Activated CD8-positive, alpha-beta T cell treated with anti-CD3 and anti-CD28 coated beads for 36 hours (primary cell): Measurements from ENCODE around the gene PAK1. TPM values are rescaled to one million over a fixed set of nuclear protein-coding genes. Genes with fewer than 3 reads are reported as not detected.
"Not testable (repeated sequence)": the region's sequence is repeated elsewhere in the genome, so short reads cannot be mapped to it uniquely, and the experiment has no call there.

Experiments used
- ATAC-seq: fragments of 200-7000 bp; cut with Tn5 transposase; one replicate; pipeline ENCODE4 v1.10.0; 2021; ENCODE audit warnings: mild to moderate bottlenecking, moderate library complexity
- CTCF ChIA-PET: fragments of 350-600 bp; sonication (Branson Sonifier 250); formaldehyde crosslinking; loops from one replicate; lab custom pipeline; 2021; ENCODE audit warnings: antibody characterized with exemption; lab: Charles Lee
- POLR2A ChIA-PET: fragments of 350-600 bp; sonication (Branson Sonifier 250); formaldehyde crosslinking; loops from one replicate; lab custom pipeline; 2021; ENCODE audit warnings: antibody characterized with exemption; lab: Charles Lee
- DNase-seq: peaks from one replicate; pipeline ENCODE4 v3.0.0-alpha.2; 2020
- H3K27ac Mint-ChIP-seq: one replicate; pipeline ENCODE4 v1.8.0; 2021; ENCODE audit warnings: mild to moderate bottlenecking, mixed read lengths
- H3K27me3 Mint-ChIP-seq: one replicate; pipeline ENCODE4 v1.8.0; 2021; ENCODE audit warnings: mixed read lengths
- H3K36me3 Mint-ChIP-seq: one replicate; pipeline ENCODE4 v1.8.0; 2021; ENCODE audit warnings: low read depth, mixed read lengths
- H3K4me1 Mint-ChIP-seq: one replicate; pipeline ENCODE4 v1.8.0; 2021; ENCODE audit warnings: low read depth, mixed read lengths
- H3K4me3 Mint-ChIP-seq: one replicate; pipeline ENCODE4 v1.8.0; 2021; ENCODE audit warnings: mild to moderate bottlenecking, moderate library complexity, mixed read lengths
- H3K9me3 Mint-ChIP-seq: one replicate; pipeline ENCODE4 v1.8.0; 2021; ENCODE audit warnings: mixed read lengths
- intact Hi-C: fragments of 100-400 bp; cut with micrococcal nuclease; formaldehyde crosslinking; loops from one replicate; pipeline ENCODE4 v1.10.0; 2022
- total RNA-seq, 2 experiments: library from RNA; stranded (reverse); gene quantifications; one replicate each; pipeline ENCODE4 v1.2.3, GENCODE V29; 2021
- TF ChIP-seq, protein P1 (sequence below): fragments of 200-600 bp; IDR thresholded peaks from one replicate; pipeline ENCODE4 v1.8.0; 2022; ENCODE audit warnings: antibody characterized with exemption, mild to moderate bottlenecking

The PAK1 gene
- total RNA-seq, 2 experiments from 2014 or later = 43.8 to 49.9 TPM

- H3K4me3 Mint-ChIP-seq = no peak overlapping the region
- H3K27me3 Mint-ChIP-seq = no peaks in the 10 kb centered on the region
- ATAC-seq (no peak), DNase-seq (no peak)
- intact Hi-C loops = no loop called here
- no peaks in the 10 kb centered on the region for H3K9me3 Mint-ChIP-seq
- TF ChIP-seq, protein P1, sequence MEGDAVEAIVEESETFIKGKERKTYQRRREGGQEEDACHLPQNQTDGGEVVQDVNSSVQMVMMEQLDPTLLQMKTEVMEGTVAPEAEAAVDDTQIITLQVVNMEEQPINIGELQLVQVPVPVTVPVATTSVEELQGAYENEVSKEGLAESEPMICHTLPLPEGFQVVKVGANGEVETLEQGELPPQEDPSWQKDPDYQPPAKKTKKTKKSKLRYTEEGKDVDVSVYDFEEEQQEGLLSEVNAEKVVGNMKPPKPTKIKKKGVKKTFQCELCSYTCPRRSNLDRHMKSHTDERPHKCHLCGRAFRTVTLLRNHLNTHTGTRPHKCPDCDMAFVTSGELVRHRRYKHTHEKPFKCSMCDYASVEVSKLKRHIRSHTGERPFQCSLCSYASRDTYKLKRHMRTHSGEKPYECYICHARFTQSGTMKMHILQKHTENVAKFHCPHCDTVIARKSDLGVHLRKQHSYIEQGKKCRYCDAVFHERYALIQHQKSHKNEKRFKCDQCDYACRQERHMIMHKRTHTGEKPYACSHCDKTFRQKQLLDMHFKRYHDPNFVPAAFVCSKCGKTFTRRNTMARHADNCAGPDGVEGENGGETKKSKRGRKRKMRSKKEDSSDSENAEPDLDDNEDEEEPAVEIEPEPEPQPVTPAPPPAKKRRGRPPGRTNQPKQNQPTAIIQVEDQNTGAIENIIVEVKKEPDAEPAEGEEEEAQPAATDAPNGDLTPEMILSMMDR = no peak
- no peaks in the 10 kb centered on the region for H3K36me3 Mint-ChIP-seq
- peaks cover 3% of the 10 kb centered on the region for H3K4me1 Mint-ChIP-seq
- ChIA-PET POLR2A (no interaction called here), CTCF (interaction anchor here (0.9 kb wide), 1 partner anchor 45 kb away, joined by 3 read pairs; no protein-coding TSS in a partner anchor)
- no peak overlapping the region for H3K27ac Mint-ChIP-seq
Observed at GRCh38 chr11:77502346-77502905, 28.5 kb upstream of the PAK1 start.

DNA sequence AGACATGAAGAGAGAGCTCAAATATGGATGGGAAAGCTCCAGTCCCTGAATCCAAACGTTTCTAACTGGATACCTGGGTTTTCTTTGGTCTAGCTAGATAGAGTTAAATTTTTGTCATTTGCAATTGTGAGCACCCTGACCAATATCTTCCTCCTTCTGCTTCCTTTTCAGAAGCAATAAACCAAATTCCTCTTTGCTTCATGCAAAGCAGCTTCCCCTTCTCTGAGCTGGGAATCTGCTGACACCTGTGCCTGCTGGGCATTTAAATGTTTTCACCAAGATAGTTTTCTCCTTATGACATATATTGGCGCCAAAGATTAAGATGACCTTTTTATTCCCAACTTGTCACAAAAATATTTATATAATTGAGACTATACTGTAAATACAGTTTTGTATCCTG lies 27.9 kb upstream of the PAK1 start:
- ChIA-PET POLR2A (no interaction called here), CTCF (interaction anchor here (0.9 kb wide), 1 partner anchor 46 kb away, joined by 3 read pairs; no protein-coding TSS in a partner anchor)
- intact Hi-C loops = no loop called here
- ATAC-seq = no peak
- Mint-ChIP-seq H3K27me3 (no peaks in the 10 kb centered on the region), H3K4me1 (peaks cover 8% of the 10 kb centered on the region), H3K9me3 (no peaks in the 10 kb centered on the region), H3K36me3 (no peaks in the 10 kb centered on the region), H3K4me3 (no peak overlapping the region), H3K27ac (no peak overlapping the region)
- no peak for DNase-seq
- TF ChIP-seq, protein P1 = no peak

DNA sequence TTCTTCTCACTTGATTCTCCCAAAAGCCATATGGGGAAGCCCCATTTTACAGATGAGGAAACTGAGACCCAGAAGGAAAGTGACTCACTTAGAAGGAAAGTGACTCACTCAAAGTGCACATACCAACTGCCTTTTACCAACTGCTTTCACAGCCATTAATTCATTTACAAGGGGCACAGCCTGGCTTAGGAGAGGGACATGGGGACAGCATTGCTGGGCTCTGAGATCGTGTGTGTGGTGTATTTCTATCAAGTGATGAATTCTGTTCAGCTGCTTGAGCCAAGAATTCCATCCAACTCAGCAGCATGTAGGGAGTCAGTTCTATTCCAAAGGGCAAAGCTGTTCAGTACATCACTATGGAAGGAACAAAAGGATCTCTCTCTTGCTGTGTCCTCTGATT lies 23.5 kb upstream of the PAK1 start:
- ChIA-PET POLR2A (no interaction called here), CTCF (no interaction called here)
- DNase-seq = no peak
- intact Hi-C loops = no loop called here
- Mint-ChIP-seq H3K4me1 (peaks cover 8% of the 10 kb centered on the region), H3K9me3 (no peaks in the 10 kb centered on the region), H3K36me3 (no peaks in the 10 kb centered on the region), H3K4me3 (no peak overlapping the region), H3K27me3 (no peaks in the 10 kb centered on the region), H3K27ac (no peak overlapping the region)
- no peak for ATAC-seq
- TF ChIP-seq, protein P1 = no peak

GRCh38 chr11:77495526-77495925 lies 21.6 kb upstream of the PAK1 start:
- no peak for DNase-seq
- Mint-ChIP-seq H3K9me3 (no peaks in the 10 kb centered on the region), H3K27me3 (no peaks in the 10 kb centered on the region), H3K27ac (no peak overlapping the region), H3K4me3 (no peak overlapping the region), H3K4me1 (peaks cover 8% of the 10 kb centered on the region), H3K36me3 (no peaks in the 10 kb centered on the region)
- TF ChIP-seq, protein P1 = no peak
- ChIA-PET POLR2A (no interaction called here), CTCF (no interaction called here)
- ATAC-seq = no peak
- intact Hi-C loops = no loop called here

DNA sequence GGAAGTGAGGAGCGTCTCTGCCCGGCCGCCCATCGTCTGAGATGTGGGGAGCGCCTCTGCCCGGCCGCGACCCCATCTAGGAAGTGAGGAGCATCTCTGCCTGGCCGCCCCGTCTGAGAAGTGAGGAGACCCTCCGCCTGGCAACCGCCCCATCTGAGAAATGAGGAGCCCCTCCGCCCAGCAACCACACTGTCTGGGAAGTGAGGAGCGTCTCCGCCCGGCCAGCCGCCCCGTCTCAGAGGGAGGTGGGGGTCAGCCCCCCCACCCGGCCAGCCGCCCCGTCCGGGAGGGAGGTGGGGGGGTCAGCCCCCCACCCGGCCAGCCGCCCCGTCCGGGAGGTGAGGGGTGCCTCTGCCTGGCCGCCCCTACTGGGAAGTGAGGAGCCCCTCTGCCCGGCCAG lies 16.1 kb upstream of the PAK1 start:
- ATAC-seq, H3K27ac Mint-ChIP-seq, H3K36me3 Mint-ChIP-seq, H3K4me1 Mint-ChIP-seq, H3K27me3 Mint-ChIP-seq, POLR2A ChIA-PET, CTCF ChIA-PET, H3K4me3 Mint-ChIP-seq, DNase-seq, H3K9me3 Mint-ChIP-seq, intact Hi-C loops: not testable (repeated sequence)
